Measurements from ENCODE around the gene SPEG.

Gene SPEG

DNA sequence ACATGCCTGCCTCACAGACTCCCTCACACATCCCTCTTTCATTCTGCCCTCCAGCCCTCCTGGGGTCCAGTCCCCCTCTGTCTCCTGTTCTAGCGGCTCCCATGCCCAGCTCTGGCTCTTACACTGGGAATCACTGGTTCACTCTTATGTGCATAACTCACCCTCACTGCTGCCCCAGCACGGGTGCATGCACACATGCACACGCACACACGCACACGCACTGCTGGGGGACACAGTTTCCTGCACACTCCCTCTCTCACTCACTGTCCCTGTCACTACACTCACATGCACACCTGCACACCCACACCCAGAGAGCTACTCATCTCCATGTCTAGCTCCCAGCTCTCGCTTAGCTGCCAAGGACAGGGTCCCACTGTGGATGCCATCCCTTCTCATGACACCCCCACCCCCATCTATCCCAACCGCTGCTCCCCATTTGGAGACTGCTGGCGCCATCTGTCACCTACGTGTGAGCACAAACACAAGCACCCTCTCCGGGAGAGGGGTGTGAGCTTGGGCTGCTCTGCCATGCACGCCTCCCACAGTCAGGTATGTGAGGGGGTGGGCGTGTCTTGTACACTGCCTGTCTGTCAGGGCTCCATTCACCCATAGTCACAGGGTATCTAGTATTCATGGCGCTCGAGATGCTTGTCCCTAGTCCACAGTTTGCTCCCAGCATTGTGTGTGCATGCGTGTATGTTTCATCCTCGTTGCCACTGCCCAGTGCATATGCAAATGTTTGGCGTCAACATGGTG is 81.4 kb downstream of the SPEG start:
- no peak for FAIRE-seq

DNA sequence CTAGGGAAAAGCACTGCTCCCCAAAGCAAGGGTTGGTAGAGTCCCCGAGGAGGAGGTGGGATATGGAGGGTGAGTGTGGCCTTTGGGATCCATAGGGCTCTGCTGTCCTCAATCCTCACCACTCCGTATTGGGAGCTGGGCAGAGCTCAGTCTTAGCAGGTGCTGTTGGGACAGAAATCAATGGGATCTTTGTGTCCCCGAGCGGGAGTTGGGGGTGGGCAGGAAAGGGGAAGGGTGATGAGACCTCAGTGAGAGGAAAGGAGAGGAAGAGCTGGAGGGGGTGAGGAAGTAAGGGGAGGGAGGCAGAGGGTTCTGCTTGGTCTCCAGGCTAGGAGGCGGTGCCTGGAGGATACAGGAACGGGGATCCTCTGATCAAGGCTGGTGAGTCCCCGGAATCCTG is 82.2 kb downstream of the SPEG start:
- no peak for FAIRE-seq

DNA sequence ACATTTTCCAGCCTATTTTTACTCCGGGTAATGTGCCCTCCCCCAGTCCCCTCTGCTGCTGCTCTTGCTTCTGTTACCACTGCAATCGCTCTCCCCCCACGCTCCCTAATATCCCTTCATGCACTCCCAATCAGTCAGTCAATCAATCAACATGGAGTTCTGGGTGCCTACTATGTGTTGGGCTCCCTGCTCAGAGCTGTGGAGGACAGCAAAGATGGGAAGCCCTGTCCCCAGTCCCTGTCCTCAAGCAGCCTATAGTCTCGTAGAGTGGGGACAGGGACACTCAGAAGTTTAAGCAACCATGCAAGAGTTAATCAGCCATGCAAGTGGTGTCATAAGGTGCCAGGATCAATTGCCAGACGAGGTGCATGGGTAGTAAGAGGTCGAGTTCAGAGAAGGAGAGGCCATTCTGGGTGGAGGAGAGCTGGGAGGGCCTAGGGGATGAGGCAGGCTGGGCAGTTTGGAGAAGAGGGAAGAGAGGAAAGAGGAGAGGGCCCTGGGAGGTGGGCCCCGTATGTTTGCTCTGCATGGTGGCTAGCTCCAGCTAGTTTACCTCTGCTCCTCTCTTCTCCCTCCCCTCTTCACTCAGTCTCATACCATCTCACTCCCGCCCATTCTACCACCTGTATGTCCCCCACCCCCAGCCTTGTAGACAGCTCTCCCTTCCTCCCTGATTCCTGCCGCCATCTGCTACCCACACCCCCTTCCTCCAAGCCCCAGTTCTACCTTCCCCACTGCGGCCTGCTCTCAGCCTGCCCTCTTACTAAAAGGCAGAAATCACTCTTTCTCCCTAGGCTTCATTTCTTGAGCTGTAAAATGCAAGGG is 83.5 kb downstream of the SPEG start:
- no peak for FAIRE-seq

DNA sequence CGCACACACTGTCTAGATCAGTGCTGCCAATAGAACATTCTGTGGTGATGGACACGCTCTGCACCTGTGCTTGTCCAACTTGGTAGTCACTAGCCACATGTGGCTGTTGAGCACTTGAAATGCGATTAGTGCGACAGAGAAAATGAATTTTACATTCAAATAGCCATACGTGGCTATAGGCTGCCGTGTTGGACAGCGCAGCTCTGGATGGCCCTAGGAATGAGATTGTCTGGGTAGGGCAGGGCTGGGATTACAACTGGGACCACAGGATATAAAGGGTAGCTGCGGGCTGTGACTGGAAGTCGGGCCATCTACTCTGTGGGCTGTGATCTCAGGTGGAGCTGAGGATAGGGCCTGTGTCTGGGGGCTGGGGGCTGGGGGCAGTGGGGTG is 84.9 kb downstream of the SPEG start:
- FAIRE-seq, result no peak

DNA sequence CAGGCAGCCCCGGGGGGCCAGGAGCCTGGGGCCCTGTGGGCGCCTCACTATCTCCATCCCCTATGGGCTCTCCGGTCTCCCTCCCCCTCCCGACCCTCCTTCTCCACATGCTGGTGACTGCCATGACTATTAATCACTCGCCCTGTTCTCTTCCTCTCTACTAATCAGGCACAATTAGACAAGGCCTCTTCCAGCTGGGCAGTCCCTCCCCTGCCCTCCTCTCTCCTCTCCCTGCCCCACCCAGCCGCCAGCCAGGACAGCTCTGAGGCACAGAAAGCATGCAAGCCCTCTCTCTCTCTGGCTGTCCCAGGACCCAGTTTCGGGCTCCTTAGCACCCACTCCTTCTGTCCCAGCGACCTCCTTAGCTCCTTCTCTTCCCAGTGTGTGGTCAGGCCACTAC is 85.4 kb downstream of the SPEG start:
- FAIRE-seq, result no peak

DNA sequence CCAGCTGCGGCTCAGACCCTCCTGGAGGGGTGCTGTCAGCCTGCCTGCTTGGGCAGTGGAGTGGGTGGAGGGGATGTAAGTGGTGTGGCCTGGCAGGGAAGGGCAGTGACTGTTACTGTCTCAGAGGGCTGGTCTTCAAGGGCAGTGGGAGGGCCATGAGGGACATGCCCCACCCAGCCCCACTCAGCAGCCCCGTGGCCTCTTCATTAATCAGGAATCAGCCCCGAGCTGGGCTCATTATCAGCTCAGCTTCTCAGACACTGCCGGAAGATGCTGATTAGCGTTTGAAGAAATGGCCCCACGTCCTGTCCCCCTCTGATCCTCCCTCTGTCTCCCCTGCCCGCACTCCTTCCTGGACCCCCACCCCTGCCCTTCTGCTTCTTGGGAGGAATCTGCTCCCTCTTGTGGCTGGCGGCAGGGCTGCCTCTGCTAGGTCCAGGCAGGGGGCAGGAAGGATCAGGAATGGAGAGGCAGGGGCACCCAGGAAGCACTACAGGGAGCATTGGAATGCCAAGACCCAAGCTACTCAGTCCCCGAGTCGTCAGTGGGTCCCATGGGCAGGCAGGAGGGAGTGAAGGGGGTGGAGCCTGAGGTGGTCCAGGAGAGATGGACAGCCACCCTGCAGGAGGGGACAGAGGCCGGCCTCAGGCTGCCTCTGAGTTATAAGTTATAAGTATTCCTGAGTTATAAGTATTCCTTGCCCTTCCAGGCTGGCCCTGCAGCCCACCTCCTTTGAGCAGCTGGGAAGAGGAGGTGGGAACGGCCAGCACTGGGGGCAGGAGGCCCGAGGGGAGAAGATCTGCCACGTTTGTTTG is 86.6 kb downstream of the SPEG start:
- no peak for FAIRE-seq

DNA sequence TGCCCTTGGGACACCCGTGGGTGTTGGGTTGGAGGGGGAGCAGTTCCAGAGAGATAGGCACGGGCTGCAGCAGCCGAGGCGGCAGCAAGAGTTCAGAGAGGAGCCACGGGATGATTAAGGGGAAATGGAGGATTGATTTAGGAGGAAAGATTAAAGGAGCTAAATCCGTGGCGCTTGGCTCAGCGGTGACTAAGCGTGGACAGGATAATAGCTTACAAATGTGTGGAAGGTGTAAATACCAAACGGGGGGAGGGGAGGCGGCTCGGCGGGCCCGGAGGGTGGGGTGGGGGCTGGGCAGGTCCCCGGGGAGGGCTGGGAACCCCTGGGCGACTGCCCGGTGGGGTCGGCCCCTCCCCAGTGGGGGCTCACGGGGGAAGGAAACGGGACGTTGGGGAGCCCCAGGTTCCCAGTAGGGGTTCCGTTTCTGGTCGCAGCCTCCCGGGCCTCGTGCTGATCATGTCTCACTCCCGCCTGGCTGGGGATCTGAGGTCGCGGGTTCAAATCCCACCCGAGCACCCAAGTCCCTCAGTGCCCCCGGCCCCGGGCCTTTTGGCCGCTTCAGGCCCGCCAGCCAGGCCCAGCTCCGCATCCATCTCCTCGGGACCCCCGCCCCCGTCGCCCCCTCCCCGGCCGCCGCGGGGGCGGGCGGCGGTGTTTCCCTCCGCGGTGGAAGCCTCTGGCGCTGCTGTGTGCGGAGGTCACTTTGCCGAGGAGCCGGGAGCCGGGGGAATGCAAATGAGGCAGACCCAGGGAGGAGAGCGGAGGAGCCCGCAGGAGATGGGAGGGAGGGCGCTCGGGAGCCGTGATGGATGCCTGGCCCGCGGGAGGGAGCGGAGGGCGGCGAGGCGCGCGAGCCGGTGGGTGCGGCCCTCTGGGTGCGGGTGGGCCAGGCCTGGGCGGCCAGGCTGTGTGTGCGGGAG is 87.7 kb downstream of the SPEG start:
- FAIRE-seq, result no peak

DNA sequence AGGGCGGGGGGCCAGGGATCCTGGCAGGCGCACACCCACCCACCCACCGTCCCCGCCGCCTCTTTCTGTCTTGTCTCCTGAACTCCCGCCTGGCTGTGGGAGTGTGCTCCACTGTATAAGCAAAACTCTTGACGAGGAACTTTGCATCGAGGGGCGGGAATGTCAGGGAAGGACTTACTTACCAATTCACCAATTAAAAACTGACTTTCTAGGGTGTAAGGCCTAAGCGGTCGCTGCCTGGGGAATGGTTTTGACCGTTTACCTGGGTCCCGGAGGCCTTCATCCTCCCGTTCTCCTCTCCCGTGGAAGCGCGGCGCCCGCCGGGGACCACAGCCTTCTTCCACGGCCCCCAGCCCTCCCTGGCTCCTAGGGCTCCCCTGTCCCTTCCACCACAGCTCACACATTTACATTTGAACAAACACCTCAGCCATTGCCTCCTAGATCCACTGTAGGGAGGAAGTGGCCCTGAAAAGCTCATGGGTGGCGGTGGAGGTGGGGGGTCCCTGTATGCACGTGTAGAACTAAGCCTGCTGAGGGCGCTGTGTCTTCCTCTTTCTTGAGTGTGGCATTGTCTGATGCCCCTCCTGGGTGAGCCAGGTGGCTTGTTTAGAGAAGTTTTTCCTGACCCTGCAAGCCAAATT is 88.5 kb downstream of the SPEG start:
- no peak for FAIRE-seq

DNA sequence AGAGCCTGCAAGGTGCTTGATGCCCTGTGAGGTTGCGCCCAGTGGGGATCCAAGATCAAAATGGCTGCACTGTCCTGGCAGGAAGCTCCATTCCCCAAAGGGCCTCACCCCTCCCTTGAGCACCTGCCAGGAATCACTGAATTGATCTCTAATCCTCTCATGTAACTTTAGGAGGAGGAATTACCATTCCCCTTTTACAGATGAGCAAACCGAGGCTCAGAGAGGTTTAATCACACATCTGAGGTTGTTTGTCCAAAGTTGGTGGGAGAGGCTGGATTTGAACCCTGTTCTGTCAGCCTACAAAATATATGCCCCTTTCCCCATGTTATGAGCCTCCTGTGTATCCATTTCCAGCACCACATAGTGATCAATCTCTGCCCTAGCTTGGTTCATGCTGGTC is 90.2 kb downstream of the SPEG start:
- FAIRE-seq, result no peak

DNA sequence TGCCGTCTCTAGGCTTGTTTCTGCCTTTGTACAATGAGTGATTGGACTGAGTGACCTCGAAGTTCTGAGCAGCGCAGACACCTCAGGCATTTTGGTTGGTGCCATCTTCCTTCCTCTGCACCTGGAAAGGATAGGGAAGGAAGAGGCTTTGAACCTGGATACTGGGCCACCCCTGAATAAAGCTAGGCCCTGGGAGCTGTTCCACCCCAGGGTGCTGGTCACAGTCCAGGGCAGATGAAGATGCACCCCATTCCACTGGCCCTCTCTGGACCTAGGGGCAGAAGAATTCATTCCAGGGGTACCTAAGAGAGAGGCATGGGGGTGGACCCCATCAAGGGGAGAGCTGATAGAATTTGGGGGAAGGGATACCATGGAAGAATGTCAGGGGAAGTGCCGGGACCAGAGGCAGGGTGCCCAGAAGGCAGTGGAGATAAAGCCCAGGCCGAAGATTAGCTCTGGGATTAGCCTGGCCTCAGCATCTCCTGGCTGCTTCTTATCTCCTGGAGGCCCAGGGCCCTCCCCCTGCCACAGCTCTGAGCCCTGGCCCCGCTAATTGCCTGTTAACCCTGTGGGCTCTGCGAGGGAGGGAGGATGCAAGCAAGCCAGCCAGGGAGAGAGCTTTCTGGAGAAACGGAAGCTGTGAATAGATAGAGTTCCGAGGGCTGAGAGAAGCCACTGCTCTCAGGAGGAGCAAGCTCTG is 91.0 kb downstream of the SPEG start:
- FAIRE-seq, result no peak

DNA sequence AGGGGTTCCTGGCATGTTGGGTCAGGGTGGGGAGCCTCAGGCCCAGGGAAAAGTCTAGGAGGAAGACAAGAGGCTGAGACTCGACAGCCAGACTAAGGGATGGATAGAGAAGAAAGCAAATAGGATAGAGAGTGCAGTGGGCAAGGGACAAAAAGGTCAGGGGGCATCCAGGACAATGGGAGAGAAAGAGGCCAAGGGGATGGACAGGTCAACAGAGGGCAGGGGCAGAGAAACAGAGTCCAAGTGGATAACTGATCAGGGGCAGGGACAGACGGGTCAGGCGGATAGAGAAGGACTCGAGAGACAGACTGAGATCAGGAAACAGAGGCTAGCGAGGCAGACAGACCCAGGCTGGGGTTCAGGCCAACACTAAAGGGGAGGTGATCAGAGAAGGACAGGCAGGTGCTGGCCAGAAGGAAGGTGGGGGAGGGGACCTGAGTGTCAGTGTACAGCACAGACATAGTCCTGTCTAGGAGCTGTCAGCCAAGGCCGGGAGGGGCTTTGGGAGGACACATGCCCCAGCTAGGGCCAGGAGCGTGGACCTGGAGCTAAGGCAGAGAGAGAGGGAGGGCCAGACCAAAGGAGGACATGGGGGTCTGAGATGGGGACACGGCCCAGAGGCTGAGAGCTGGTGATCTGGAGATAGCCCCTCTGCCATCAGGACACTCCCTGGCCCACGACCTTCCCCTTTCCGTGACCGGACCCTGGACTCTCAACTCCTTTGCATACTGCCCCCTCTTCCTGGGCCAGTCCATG is 91.9 kb downstream of the SPEG start:
- no peak for FAIRE-seq

DNA sequence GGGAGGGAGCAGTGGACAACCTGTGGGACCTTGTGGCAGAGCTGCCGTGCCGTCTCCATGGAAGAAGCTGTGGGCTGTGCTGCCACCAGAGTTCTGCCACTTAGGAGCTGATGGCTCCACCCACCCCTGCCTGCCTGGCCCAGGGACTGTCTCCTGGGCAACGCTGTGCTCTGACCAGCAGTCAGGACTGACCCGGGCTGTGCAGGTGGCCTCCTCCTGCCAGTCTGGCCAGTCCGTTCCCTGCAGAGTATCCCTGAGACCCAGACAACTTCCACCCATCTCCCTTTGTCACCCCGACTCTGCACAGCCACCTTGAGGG is 92.4 kb downstream of the SPEG start:
- FAIRE-seq, result peak; percentile 74

DNA sequence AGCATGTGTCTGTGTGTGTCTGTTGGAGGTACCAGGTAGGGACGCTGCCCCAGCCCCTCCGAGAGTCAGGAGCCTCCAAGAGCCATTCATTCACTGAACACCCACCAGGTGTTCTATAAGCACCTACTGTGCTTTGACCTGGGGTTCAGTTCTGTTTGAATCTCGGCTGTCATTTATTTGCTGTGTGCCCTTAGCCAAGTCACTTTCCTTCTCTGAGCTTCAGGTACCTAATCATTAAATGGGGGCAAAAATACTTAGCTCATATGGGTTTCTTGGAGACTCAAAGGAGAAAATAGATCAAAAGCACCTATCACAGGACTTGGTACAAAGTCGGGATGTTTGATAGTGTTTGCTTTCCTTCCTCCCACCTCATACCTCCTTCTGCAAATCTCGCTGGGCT is 92.8 kb downstream of the SPEG start:
- no peak for FAIRE-seq

DNA sequence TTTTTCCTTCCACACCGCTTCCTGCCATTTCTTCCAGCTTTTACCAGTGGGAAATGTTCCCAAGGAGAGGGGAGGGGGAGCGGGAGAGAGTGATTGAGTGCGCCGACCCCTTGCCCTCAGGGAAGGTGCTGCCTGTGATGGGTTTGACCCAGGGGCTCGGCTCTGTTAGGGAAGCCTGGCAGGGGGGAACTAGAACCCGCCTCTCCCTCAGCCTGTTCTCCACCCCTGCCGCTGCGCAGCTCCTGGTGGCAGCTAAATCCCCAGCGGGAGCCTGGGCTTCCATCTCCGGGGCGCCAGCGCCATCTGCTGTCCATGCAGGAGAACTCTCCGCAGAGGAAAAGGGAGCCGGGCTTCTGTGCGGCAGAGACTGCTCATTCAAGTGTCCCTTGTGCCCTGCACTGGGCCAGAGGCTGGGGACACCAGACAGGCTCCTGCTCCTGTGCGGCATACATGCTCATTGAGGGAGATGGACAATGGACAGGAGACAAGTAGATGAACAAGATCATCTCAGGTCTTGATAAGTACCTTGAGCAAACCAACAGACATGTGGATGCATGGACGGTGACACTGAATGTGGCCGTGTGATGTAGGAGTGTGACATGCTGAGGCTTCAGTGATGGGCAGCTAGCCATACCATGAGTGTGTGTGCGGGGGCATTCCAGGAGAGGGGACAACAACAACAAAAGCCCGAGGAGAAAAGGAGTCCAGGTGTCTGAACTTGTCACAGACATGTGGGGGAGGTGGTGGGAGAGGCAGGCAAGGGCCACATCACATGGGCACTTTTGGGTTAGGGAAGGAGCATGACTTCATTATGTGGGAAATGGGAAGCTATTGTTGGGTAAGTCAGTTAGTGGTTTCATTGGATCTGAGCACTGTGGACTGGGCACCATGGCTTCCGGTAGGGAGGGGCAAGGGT is 95.7 kb downstream of the SPEG start:
- FAIRE-seq, result no peak

DNA sequence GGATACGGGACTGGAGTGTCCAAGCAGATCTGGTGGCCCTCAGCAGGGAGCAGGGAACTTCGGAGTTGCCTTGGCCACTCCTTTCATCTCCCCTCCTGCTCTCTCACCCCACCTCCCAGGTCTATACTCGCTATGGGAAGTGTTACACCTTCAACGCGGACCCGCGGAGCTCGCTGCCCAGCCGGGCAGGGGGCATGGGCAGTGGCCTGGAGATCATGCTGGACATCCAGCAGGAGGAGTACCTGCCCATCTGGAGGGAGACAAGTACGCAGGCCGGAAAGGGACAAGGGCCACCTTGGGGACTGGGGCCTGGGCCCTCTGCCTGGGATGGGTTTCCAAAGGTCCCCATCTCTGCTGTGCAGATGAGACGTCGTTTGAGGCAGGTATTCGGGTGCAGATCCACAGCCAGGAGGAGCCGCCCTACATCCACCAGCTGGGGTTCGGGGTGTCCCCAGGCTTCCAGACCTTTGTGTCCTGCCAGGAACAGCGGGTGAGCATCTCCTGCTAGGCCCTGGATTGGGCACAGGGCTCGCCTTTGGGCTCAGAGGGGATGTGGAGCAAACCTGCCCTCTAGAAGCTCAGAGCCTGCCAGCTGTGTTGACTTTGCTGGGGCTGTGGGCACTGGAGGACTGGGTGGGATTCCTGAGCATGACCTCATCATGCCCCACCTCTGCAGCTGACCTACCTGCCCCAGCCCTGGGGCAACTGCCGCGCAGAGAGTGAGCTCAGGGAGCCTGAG is 97.2 kb downstream of the SPEG start:
- FAIRE-seq, result no peak

DNA sequence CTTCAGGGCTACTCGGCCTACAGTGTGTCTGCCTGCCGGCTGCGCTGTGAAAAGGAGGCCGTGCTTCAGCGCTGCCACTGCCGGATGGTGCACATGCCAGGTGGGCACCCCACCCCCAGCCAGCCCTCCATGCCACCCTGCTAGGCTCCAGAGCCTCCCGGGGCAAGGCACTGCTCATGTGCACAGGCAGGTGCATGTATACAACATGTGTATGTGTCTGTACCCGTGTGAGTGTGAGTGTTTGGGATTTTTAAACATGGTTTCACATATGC is 97.7 kb downstream of the SPEG start:
- FAIRE-seq, result no peak

DNA sequence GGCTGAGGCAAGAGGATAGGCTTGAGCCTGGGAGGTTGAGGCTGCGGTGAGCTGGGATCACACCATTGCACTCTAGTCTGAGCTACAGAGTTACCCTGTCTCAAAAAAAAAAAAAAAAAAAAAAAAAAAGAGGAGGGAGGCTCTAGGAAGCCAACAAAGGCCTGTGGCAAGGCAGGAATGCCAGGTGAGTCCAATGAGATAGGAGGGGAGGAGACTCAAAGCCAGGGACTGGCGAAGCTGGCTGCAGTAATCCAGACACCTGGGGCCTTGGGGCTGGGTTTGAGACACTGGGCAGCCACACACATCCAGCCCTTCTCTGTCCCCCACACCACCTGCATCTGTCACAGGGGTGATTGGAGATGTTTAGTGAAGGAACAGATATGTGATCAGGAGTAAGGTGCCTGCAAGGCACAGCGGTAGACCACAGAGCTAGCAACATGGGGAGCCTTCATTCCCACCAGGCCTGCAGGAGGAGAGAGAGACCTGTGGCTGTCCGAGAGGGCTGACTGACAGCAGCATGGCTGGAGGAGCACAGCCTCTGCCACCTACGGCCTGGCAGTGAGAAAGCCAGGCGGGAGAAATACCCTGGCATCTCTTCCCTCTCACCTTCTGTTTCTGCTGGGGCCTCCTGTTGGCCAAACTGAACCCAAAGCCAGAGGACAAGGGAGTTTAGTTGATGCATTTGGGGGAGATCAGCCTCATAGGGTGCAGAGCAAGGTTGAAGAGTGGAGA is 99.5 kb downstream of the SPEG start:
- no peak for FAIRE-seq

DNA sequence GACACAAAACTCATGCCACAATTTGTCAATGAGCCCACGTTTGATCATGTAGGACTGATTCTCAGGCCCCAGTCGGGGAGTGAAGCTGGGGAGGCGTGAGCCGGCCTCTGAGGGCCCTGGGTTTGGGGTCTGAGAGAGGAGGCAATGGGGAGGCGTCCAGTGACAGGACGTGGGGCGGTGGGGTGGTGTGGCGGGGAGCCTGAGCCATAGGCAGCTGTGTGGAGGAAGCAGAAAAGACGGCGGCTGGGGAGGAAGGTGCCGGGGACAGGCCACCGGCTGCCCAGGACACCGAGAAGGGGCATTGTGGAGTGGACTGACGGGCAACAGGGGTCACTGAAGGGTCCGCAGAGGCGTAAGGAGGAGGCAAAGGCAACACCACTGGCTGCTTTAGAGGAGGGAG is 101.8 kb downstream of the SPEG start:
- FAIRE-seq, result no peak

Measured in islet of Langerhans (tissue), 1 donor.